Left renal cortex interstitium (tissue), 4 donors: Measurements from ENCODE around the gene CLEC11A. TPM values are rescaled to one million over a fixed set of nuclear protein-coding genes. Genes with fewer than 3 reads are reported as not detected.

Experiments
- DNase-seq, 4 donors: peaks; one replicate each; pipeline ENCODE4 v3.0.0-alpha.2; 2013; ENCODE audit warnings: low read depth in 4 of 4, low spot score in 2 of 4, missing footprints in 1 of 4
- polyA plus RNA-seq, 4 donors: library from polyadenylated mRNA; unstranded; fragments of 120-200 nt; gene quantifications; one replicate each; pipeline ENCODE4 v1.2.1, GENCODE V29; 2013; ENCODE audit not compliant: insufficient read length in 4 of 4

CLEC11A gene
- 10 to 100 TPM; 30.0 to 45.4 (median 35.2) TPM for polyA plus RNA-seq

GRCh38 chr19:50723069-50723468 lies at the start of gene CLEC11A:
CLEC11A (plus strand) TSS chr19:50723364; CDS start chr19:50723526, 162 bp downstream.
- DNase-seq = peak in 1 of 4 donors; percentile 48

- no peak for DNase-seq
Measured at GRCh38 chr19:50676625-50677197, 46.5 kb upstream of the CLEC11A start.

- DNase-seq = no peak
Measured at GRCh38 chr19:50677636-50678035, 45.5 kb upstream of the CLEC11A start.

- DNase-seq = no peak
Measured at GRCh38 chr19:50678323-50678722, 44.8 kb upstream of the CLEC11A start.

GRCh38 chr19:50679177-50680125 lies 43.7 kb upstream of the CLEC11A start:
- DNase-seq = peak in 2 of 4 donors; percentile 41 to 51

GRCh38 chr19:50686310-50687032 lies 36.7 kb upstream of the CLEC11A start:
- no peak for DNase-seq

GRCh38 chr19:50688766-50689165 lies 34.4 kb upstream of the CLEC11A start:
- DNase-seq = no peak

GRCh38 chr19:50690439-50690838 lies 32.7 kb upstream of the CLEC11A start:
- no peak for DNase-seq

- no peak for DNase-seq
Measured at GRCh38 chr19:50693064-50693975, 29.8 kb upstream of the CLEC11A start.

- no peak for DNase-seq
Measured at GRCh38 chr19:50694815-50695145, 28.4 kb upstream of the CLEC11A start.

- no peak for DNase-seq
Measured at GRCh38 chr19:50695251-50696093, 27.7 kb upstream of the CLEC11A start.

- no peak for DNase-seq
Measured at GRCh38 chr19:50696094-50696483, 27.1 kb upstream of the CLEC11A start.

GRCh38 chr19:50697414-50698124 lies 25.6 kb upstream of the CLEC11A start:
- no peak for DNase-seq

GRCh38 chr19:50701367-50701985 lies 21.7 kb upstream of the CLEC11A start:
- no peak for DNase-seq

- no peak for DNase-seq
Measured at GRCh38 chr19:50702158-50702870, 20.9 kb upstream of the CLEC11A start.

- DNase-seq = no peak
Measured at GRCh38 chr19:50702871-50703829, 20.0 kb upstream of the CLEC11A start.
